HepG2 (cell line): ENCODE measurements around the gene BEST2. TPM values are rescaled to one million over a fixed set of nuclear protein-coding genes. Genes with fewer than 3 reads are reported as not detected.

Experiments used
- ARNT2 ChIP-seq: sonication (generic); formaldehyde crosslinking; IDR thresholded peaks from 2 replicates; pipeline ENCODE4 v1.8.0; 2022; ENCODE audit warnings: mild to moderate bottlenecking, low read depth, missing genetic modification reagents, moderate library complexity
- ATF7 ChIP-seq, 2 experiments: fragments of 450-650 bp in 1 of 2; sonication (generic) in 1 of 2; formaldehyde crosslinking in 1 of 2; IDR thresholded peaks; 2 replicates each; pipeline versions ENCODE4 v1.4.0 to v1.6.1; 2016 to 2020; ENCODE audit warnings: antibody characterized with exemption in 1 of 2, mild to moderate bottlenecking in 1 of 2, missing genetic modification reagents in 1 of 2
- BCL6 ChIP-seq: IDR thresholded peaks from 2 replicates; pipeline ENCODE4 v1.6.1; 2016; ENCODE audit warnings: missing genetic modification reagents, missing compliant biosample characterization
- GATAD1 ChIP-seq: IDR thresholded peaks from 2 replicates; pipeline ENCODE4 v1.6.1; 2016; ENCODE audit warnings: missing genetic modification reagents, missing compliant biosample characterization
- GLI4 ChIP-seq: sonication (generic); formaldehyde crosslinking; IDR thresholded peaks from 2 replicates; pipeline ENCODE4 v1.5.1; 2020; ENCODE audit warnings: missing genetic modification reagents, mild to moderate bottlenecking, moderate library complexity, borderline replicate concordance
- HDAC1 ChIP-seq: sonication (generic); formaldehyde crosslinking; IDR thresholded peaks from 2 replicates; pipeline ENCODE4 v1.5.1; 2020; ENCODE audit warnings: mild to moderate bottlenecking, missing genetic modification reagents
- HNF4G ChIP-seq, 2 experiments: sonication (generic) in 1 of 2; formaldehyde crosslinking in 1 of 2; IDR thresholded peaks; 2 replicates each; pipeline versions ENCODE4 v1.4.0 to v1.6.1; 2011 to 2020; ENCODE audit warnings: borderline replicate concordance in 2 of 2, low read depth in 2 of 2, mild to moderate bottlenecking in 2 of 2, low read length in 1 of 2, missing genetic modification reagents in 1 of 2, moderate library complexity in 1 of 2
- KAT8 ChIP-seq: IDR thresholded peaks from 2 replicates; pipeline ENCODE4 v1.6.1; 2016; ENCODE audit warnings: missing genetic modification reagents, missing compliant biosample characterization
- KLF6 ChIP-seq: IDR thresholded peaks from 2 replicates; pipeline ENCODE4 v1.8.0; 2016; ENCODE audit warnings: missing biosample characterization, missing genetic modification reagents
- NR1H2 ChIP-seq: sonication (generic); formaldehyde crosslinking; IDR thresholded peaks from 2 replicates; pipeline ENCODE4 v1.8.1; 2022; ENCODE audit warnings: low read depth, missing genetic modification reagents, borderline replicate concordance
- POGZ ChIP-seq: sonication (generic); formaldehyde crosslinking; IDR thresholded peaks from 2 replicates; pipeline ENCODE4 v1.4.0; 2020; ENCODE audit warnings: mild to moderate bottlenecking, missing genetic modification reagents
- POLR2A ChIP-seq, 2 experiments: IDR thresholded peaks; 2 replicates each; pipeline ENCODE4 v1.6.1; 2011; ENCODE audit warnings: low read depth in 2 of 2, low read length in 2 of 2, mild to moderate bottlenecking in 1 of 2, moderate library complexity in 1 of 2; ENCODE audit not compliant: insufficient read depth in 1 of 2
- PRMT3 ChIP-seq: sonication (generic); formaldehyde crosslinking; IDR thresholded peaks from 2 replicates; pipeline ENCODE4 v1.8.1; 2022; ENCODE audit warnings: low read depth, mild to moderate bottlenecking, moderate library complexity, missing genetic modification reagents, borderline replicate concordance
- SOX5 ChIP-seq: IDR thresholded peaks from 2 replicates; pipeline ENCODE4 v1.6.1; 2016; ENCODE audit warnings: borderline replicate concordance
- SOX6 ChIP-seq, 2 experiments: fragments of 450-650 bp in 1 of 2; sonication (generic) in 1 of 2; formaldehyde crosslinking in 1 of 2; IDR thresholded peaks; 2 replicates each; pipeline versions ENCODE4 v1.4.0 to v1.6.1; 2017 to 2020; ENCODE audit warnings: antibody characterized with exemption in 1 of 2, mild to moderate bottlenecking in 1 of 2, missing genetic modification reagents in 1 of 2
- TP53 ChIP-seq: sonication (generic); formaldehyde crosslinking; conservative IDR thresholded peaks from 2 replicates; pipeline ENCODE4 v1.4.0; 2020; ENCODE audit warnings: missing genetic modification reagents
- ZFY ChIP-seq: sonication (generic); formaldehyde crosslinking; IDR thresholded peaks from 2 replicates; pipeline ENCODE4 v1.4.0; 2020; ENCODE audit warnings: missing genetic modification reagents
- ZNF281 ChIP-seq: sonication (generic); formaldehyde crosslinking; IDR thresholded peaks from 2 replicates; pipeline ENCODE4 v1.4.0; 2020; ENCODE audit warnings: missing genetic modification reagents, borderline replicate concordance
- ZNF329 ChIP-seq: sonication (generic); formaldehyde crosslinking; IDR thresholded peaks from 2 replicates; pipeline ENCODE4 v1.9.0; 2021; ENCODE audit warnings: low read depth, mild to moderate bottlenecking, missing genetic modification reagents
- ZNF430 ChIP-seq: sonication (generic); formaldehyde crosslinking; IDR thresholded peaks from 2 replicates; pipeline ENCODE4 v1.9.0; 2021; ENCODE audit warnings: mild to moderate bottlenecking, missing genetic modification reagents
- ZNF441 ChIP-seq: sonication (generic); formaldehyde crosslinking; IDR thresholded peaks from 2 replicates; pipeline ENCODE4 v1.7.0; 2021; ENCODE audit warnings: missing genetic modification reagents, borderline replicate concordance
- ZNF841 ChIP-seq: sonication (generic); formaldehyde crosslinking; IDR thresholded peaks from 2 replicates; pipeline ENCODE4 v1.8.1; 2023; ENCODE audit warnings: missing genetic modification reagents, borderline replicate concordance
- ZSCAN20 ChIP-seq: sonication (generic); formaldehyde crosslinking; IDR thresholded peaks from 2 replicates; pipeline ENCODE4 v1.4.0; 2020; ENCODE audit warnings: missing genetic modification reagents, mild to moderate bottlenecking, borderline replicate concordance
- polyA plus RNA-seq, 8 experiments: library from polyadenylated mRNA; depleted of rRNA in 3 of 8; stranded (reverse) in 7 of 8; unstranded in 1 of 8; fragments of >200 nt; fragmentation: Illumina TruSeq in 4 of 8; extraction: Trizol in 4 of 8; gene quantifications; 2 replicates each; pipeline versions ENCODE4 v1.2.1 to v1.2.3, GENCODE V29; 2011 to 2016; ENCODE audit warnings: low read depth in 4 of 8, missing spikeins in 1 of 8, mixed read lengths in 1 of 8; ENCODE audit not compliant: insufficient read depth in 1 of 8
- total RNA-seq, 5 experiments: library from RNA; depleted of rRNA; stranded (reverse); fragments of >200 nt; fragmentation: Illumina TruSeq; extraction: Trizol; gene quantifications; 2 replicates each; pipeline ENCODE4 v1.2.3, GENCODE V29; 2016; ENCODE audit warnings: low read depth in 1 of 5
- TF ChIP-seq, protein P1 (sequence below): sonication (generic); formaldehyde crosslinking; IDR thresholded peaks from 2 replicates; pipeline ENCODE4 v1.4.0; 2020; ENCODE audit warnings: mild to moderate bottlenecking, low read depth, missing genetic modification reagents
- TF ChIP-seq, protein P2 (sequence below): sonication (generic); formaldehyde crosslinking; IDR thresholded peaks from 2 replicates; pipeline ENCODE4 v1.4.0; 2020; ENCODE audit warnings: mild to moderate bottlenecking, missing genetic modification reagents

BEST2 gene
- total and polyA plus RNA-seq, 2 of the 13 experiments (the other 11 are each of a cell fraction or from before 2014, with no cell fraction given): not detected

GRCh38 chr19:12789904-12790619, 38.5 kb downstream of the BEST2 start (continued):
- TF ChIP-seq ZNF281 (CRISPR knock-in tag) (no peak; the same call in 1 of the 2 replicates), ARNT2 (CRISPR knock-in tag) (peak; percentile 41; the same call in 1 of the 2 replicates), SOX6 (IDR thresholded peaks at IDR 0.05) (no peak), SOX6 (CRISPR knock-in tag; IDR thresholded peaks at IDR 0.05) (peak; percentile 22), ZNF430 (0 out of 2 replicates have a peak, but pooled peaks have one; percentile 26), GATAD1 (0 out of 2 replicates have a peak, but pooled peaks have one; percentile 16), POGZ (CRISPR knock-in tag) (no peak), GLI4 (CRISPR knock-in tag) (0 out of 2 replicates have a peak, but pooled peaks have one; percentile 21), SOX5 (CRISPR knock-in tag) (peak; percentile 38; the same call in 1 of the 2 replicates), ZNF841 (CRISPR knock-in tag) (no peak), HNF4G (IDR thresholded peaks at IDR 0.05; ENCODE audit: borderline replicate concordance, low read depth, low read length) (no peak), HNF4G (CRISPR knock-in tag; IDR thresholded peaks at IDR 0.05; ENCODE audit: borderline replicate concordance, low read depth) (no peak), ZNF329 (CRISPR knock-in tag) (peak; percentile 45; the same call in 1 of the 2 replicates), NR1H2 (CRISPR knock-in tag) (no peak), HDAC1 (CRISPR knock-in tag) (peak; percentile 75), BCL6 (peak; percentile 33; the same call in 1 of the 2 replicates), PRMT3 (no peak), ZFY (CRISPR knock-in tag) (peak; percentile 54; the same call in 1 of the 2 replicates), KLF6 (CRISPR knock-in tag) (peak; percentile 59), ATF7 (IDR thresholded peaks at IDR 0.05) (peak; percentile 34; the same call in 1 of the 2 replicates), ATF7 (CRISPR knock-in tag; IDR thresholded peaks at IDR 0.05) (no peak), POLR2A (IDR thresholded peaks at IDR 0.05; ENCODE audit: insufficient read depth in 1 of 2, low read depth in 2 of 2, low read length in 2 of 2) (peak in 1 of 2 experiments; percentile 48; a peak in 1 of 4 replicates), ZNF441 (CRISPR knock-in tag) (peak; percentile 47; the same call in 1 of the 2 replicates), ZSCAN20 (CRISPR knock-in tag) (no peak), TP53 (CRISPR knock-in tag) (no peak), KAT8 (CRISPR knock-in tag) (peak; percentile 61)
- TF ChIP-seq, protein P1, sequence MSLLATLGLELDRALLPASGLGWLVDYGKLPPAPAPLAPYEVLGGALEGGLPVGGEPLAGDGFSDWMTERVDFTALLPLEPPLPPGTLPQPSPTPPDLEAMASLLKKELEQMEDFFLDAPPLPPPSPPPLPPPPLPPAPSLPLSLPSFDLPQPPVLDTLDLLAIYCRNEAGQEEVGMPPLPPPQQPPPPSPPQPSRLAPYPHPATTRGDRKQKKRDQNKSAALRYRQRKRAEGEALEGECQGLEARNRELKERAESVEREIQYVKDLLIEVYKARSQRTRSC (CRISPR knock-in tag): no peak
- TF ChIP-seq, protein P2, sequence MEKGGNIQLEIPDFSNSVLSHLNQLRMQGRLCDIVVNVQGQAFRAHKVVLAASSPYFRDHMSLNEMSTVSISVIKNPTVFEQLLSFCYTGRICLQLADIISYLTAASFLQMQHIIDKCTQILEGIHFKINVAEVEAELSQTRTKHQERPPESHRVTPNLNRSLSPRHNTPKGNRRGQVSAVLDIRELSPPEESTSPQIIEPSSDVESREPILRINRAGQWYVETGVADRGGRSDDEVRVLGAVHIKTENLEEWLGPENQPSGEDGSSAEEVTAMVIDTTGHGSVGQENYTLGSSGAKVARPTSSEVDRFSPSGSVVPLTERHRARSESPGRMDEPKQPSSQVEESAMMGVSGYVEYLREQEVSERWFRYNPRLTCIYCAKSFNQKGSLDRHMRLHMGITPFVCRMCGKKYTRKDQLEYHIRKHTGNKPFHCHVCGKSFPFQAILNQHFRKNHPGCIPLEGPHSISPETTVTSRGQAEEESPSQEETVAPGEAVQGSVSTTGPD (CRISPR knock-in tag): no peak
